Measurements from ENCODE around the gene LINGO3.

The LINGO3 gene

GRCh38 chr19:2332341-2333026 is 24.5 kb upstream of the LINGO3 start:
- ChIA-PET POLR2A (interaction anchor here (0.5 kb wide), 1 partner anchor 368 kb away, joined by 3 read pairs; no protein-coding TSS in a partner anchor), CTCF (interaction anchor here (1.4 kb wide), 2 partner anchors 59 to 304 kb away, joined by 3 to 4 read pairs; no protein-coding TSS in a partner anchor)
- peak; percentile 66 for DNase-seq (ENCODE audit: extremely low spot score)
- TF ChIP-seq, protein P1, sequence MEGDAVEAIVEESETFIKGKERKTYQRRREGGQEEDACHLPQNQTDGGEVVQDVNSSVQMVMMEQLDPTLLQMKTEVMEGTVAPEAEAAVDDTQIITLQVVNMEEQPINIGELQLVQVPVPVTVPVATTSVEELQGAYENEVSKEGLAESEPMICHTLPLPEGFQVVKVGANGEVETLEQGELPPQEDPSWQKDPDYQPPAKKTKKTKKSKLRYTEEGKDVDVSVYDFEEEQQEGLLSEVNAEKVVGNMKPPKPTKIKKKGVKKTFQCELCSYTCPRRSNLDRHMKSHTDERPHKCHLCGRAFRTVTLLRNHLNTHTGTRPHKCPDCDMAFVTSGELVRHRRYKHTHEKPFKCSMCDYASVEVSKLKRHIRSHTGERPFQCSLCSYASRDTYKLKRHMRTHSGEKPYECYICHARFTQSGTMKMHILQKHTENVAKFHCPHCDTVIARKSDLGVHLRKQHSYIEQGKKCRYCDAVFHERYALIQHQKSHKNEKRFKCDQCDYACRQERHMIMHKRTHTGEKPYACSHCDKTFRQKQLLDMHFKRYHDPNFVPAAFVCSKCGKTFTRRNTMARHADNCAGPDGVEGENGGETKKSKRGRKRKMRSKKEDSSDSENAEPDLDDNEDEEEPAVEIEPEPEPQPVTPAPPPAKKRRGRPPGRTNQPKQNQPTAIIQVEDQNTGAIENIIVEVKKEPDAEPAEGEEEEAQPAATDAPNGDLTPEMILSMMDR (IDR thresholded peaks at IDR 0.05; ENCODE audit: control extremely low read depth, extremely low read depth, low read depth, missing control alignments) = no peak

- ChIA-PET CTCF (interaction anchor here (1.4 kb wide), 1 partner anchor 305 kb away, joined by 3 read pairs; no protein-coding TSS in a partner anchor), POLR2A (interaction anchor here (0.5 kb wide), 1 partner anchor 368 kb away, joined by 3 read pairs; no protein-coding TSS in a partner anchor)
- TF ChIP-seq, protein P1 (IDR thresholded peaks at IDR 0.05; ENCODE audit: control extremely low read depth, extremely low read depth, low read depth, missing control alignments) = no peak
- DNase-seq (ENCODE audit: extremely low spot score) = no peak
Observed at GRCh38 chr19:2331601-2332246, 23.8 kb upstream of the LINGO3 start.

DNA sequence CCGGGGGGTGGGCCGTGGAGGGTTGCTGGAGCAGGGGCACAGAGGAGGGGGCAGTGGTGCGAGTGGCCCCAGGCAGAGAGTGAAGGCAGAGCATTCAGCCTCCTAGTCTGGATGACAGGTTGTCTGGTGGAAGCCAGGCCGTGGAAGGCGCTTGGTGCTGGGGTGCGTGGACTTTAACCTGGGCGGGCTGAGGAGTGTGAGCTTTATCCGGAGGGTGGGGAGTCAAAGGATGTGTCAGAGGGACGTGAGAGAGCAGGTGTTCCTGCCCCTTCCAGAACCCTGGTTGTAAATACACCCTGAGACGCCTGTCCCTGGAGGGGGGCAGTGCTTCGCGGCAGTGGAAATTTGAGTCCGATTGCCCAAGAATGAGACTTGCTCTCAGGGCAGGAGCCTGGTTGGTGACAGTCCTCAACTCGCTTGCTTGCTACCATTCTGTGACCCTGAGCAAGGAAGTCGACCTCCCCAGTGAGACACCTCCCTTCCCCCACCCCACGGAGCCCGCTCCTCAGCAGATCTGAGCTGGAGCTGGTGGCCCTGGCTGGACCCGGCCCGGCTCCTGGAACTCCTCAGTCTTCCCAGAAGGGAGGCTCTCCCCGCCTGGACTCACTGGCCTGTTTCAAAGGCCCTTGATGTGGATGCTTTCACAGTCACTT is 22.8 kb upstream of the LINGO3 start:
- POLR2A ChIA-PET = no interaction called here
- DNase-seq (ENCODE audit: extremely low spot score) = no peak
- TF ChIP-seq, protein P1 (IDR thresholded peaks at IDR 0.05; ENCODE audit: control extremely low read depth, extremely low read depth, low read depth, missing control alignments) = no peak

DNA sequence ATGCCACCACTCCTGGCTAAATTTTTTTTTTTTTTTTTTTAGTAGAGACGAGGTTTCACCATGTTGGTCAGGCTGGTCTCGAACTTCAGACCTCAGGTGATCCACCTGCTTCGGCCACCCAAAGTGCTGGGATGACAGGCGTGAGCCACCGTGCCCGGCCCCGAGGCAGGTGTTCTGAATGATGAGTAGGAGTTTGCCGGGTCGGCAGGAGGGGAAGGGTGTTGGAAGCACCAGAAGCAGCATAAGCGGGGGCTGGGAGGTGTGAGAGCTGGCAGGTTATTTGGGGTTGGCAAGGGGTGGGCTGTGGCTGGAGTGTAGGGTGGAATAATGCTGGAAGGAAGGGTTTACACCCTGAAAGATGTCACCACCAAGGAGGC is 22.3 kb upstream of the LINGO3 start:
- no peak for DNase-seq (ENCODE audit: extremely low spot score)
- POLR2A ChIA-PET = no interaction called here
- CTCF ChIA-PET = interaction anchor here (0.7 kb wide), 1 partner anchor 172 kb away, joined by 3 read pairs; no protein-coding TSS in a partner anchor
- TF ChIP-seq, protein P1 (IDR thresholded peaks at IDR 0.05; ENCODE audit: control extremely low read depth, extremely low read depth, low read depth, missing control alignments) = no peak

More for the DNA sequence above, 22.8 kb upstream of the LINGO3 start:
- CTCF ChIA-PET = interaction anchor here (0.7 to 1.4 kb wide), 2 partner anchors 173 to 306 kb away, joined by 3 read pairs; no protein-coding TSS in a partner anchor

DNA sequence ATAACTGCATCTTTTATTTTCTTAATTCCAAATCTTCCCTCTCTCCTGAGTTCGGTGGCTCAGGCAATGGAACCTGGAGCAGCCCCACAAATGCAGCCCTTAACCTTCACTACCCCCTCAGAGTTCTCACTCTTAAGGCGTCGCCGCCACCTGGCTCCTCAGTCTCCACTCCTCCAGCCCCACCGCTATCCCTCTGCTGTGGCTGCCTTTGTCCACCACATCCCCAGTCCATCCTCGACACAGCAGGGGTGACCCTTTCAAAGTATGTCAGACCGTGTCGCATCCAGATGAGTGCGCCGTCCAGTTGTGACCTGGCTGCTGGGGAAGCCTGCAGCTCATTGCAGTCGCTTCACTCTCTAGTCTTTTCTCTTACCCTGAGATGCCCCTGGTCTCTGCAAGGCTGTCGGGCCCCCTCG is 21.6 kb upstream of the LINGO3 start:
- ChIA-PET CTCF (interaction anchor here (1.2 kb wide), 1 partner anchor 284 kb away, joined by 3 read pairs; no protein-coding TSS in a partner anchor), POLR2A (interaction anchor here (0.5 kb wide), 1 partner anchor 27 kb away, joined by 5 read pairs; no protein-coding TSS in a partner anchor)
- TF ChIP-seq, protein P1 (IDR thresholded peaks at IDR 0.05; ENCODE audit: control extremely low read depth, extremely low read depth, low read depth, missing control alignments) = no peak
- no peak for DNase-seq (ENCODE audit: extremely low spot score)

DNA sequence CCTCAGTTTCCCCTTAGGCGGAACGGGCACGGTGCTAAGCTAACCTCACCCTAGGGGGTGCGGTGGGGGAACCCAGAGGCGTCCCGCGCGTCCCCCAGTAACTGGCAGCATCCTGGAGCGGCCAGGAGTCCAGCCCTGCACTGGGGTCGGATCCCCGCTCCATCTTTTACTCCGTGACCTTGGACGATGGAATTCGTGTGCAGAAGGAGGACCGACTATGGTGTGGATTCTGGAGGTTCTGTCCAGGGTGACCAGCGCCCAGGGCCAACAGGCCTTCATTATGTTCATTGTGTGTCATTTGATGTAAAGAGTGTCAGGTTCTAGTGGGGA is 21.2 kb upstream of the LINGO3 start:
- POLR2A ChIA-PET = no interaction called here
- CTCF ChIA-PET = interaction anchor here (1.2 kb wide), 1 partner anchor 285 kb away, joined by 3 read pairs; no protein-coding TSS in a partner anchor
- DNase-seq (ENCODE audit: extremely low spot score) = no peak
- TF ChIP-seq, protein P1 (IDR thresholded peaks at IDR 0.05; ENCODE audit: control extremely low read depth, extremely low read depth, low read depth, missing control alignments) = no peak

Measured in GM10248 (cell line).